HG03095 (cell line): ENCODE measurements around the gene STARD5.

Experiments
- ATAC-seq: cut with Tn5 transposase; IDR thresholded peaks from one replicate; pipeline ENCODE4 v1.9.1; 2021; ENCODE audit warnings: moderate library complexity; ENCODE audit not compliant: unreplicated experiment

Gene STARD5

DNA sequence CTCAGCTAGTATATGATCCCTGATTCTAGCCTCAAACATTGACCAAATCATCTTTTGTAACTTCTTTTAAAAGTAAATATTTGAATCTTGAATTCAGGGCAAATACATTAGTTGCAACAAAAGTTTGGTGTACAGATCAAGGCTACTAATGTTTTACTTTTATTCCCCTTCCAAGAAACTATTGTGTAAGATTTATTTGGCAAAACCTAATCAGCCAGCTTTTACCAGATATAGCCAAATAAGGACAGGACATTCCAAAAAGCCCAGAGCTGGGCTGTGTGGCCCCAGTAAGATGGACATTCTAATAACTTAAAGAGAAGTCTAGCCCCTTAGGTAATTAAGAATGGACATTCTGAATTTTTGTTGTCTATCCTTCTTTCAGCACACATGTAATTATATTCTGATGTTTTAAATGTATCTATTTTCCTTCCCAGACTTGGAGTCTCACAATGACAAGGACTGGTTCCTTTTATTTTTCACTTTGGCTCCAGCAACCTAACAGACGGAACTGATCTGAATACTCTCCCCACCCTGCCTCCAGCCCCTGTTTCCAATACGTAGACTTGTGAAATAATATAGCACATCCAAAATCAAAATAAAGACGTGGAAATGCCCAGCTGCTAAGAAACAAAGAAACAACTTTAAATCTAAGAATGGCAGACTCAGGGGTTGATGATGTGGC is 48.1 kb downstream of the STARD5 start:
- no peak for ATAC-seq

GRCh38 chr15:81274931-81275707 is 48.8 kb downstream of the STARD5 start:
- peak; percentile 82 for ATAC-seq

- no peak for ATAC-seq
Observed at GRCh38 chr15:81274255-81274654, 49.7 kb downstream of the STARD5 start.

DNA sequence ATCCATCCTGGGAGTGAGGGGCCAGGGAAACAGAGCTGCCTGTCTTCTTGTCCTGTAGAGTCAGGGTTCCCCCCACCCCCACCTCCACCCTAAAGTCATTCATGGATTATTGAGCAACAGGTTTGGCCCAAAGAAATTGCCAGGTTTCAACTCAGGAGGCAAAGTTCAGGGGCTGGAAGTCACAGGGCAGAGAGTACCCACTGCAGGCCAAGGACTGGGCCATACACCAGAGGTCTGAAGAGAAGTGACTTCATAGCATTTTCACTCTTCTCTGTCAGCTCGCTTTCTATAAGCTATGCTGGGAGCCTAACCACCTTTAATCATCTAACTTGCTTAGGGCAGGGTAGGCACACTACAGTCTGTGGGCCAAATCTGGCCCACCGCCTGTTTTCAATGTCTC is 50.1 kb downstream of the STARD5 start:
- ATAC-seq: no peak

DNA sequence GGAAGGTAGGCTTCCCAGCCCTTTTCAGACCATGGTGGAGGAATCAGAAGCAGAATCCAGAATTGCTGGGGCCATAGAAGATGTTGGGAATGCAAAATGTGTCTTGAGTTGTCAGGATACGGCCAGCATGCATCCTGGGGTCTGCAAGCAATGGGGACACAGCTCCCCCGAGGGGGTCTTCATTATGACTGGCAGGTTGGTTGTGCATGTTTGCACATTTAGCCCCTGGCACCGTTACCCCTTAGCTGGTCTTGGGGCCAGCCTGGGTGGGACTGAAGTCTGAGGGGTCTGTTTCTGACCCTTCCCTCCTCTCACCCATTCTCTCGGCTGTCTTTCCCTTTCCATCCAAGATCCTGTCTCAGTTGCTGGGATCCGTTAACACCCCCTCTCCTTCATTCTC is 50.7 kb downstream of the STARD5 start:
- no peak for ATAC-seq

- ATAC-seq: no peak
Observed at GRCh38 chr15:81271761-81272644, 51.9 kb downstream of the STARD5 start.

- no peak for ATAC-seq
Observed at GRCh38 chr15:81270781-81271491, 53.0 kb downstream of the STARD5 start.

DNA sequence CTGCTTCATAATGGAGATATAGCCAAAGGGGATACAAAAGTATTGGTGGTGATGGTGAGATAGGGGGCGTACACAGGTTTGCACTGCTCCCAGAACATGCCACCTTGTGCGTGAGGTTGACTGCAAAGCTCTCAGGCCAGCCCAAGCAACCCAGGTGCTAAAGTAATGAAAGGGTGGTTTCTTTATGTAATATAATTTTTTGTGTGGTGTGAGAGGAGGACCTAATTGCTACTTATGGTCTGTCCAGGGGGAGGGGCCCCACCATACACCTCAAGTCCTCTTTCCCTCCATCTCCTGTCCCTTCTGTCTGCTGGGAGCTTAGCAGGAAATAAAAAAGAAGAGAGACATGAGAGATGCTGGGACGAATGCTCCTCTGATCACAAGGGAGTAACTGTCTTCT is 53.8 kb downstream of the STARD5 start:
- no peak for ATAC-seq

GRCh38 chr15:81268881-81269601 is 54.9 kb downstream of the STARD5 start:
- ATAC-seq: no peak

GRCh38 chr15:81268340-81268739 is 55.6 kb downstream of the STARD5 start:
- ATAC-seq: no peak

DNA sequence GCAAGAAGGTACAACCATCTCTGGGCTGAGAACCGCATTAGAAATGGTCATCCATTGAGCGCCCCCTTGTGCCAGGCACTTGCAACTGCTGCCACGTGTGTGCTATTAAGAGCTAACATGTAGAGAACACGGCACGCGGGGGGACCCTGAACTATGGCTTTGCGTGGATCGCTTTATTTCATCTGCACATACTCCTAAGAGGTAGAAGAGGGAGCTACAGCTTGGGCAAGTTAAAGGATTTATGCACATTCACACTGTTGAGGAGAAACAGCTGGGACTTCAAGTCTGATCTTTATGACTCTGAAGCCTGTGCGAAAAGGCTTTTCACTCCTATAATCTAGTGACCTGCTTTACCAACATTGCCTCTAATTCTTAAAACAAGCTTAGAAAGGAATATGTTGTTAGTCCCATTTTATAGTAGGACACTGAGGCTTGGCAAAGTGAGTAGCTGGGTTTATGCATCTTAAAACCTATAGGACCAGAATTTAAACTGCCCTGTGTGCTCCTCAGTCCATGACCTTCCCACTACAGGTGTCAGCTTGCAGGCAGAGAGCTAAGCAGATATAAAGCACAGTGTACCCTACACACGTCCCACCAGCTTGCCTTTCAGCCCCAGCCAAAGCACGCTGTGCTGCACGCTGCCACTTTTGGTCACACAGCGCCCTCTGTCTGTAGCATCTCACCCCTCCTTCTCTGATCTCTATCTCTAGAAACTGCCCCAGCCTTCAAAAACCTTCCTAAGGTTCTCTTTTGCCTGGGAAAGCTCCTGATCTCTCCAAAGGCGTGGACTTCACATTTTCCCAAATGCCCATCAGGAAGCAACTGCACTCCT is 57.8 kb downstream of the STARD5 start:
- ATAC-seq: peak; percentile 68

GRCh38 chr15:81265256-81265943 is 58.5 kb downstream of the STARD5 start:
- ATAC-seq: no peak

DNA sequence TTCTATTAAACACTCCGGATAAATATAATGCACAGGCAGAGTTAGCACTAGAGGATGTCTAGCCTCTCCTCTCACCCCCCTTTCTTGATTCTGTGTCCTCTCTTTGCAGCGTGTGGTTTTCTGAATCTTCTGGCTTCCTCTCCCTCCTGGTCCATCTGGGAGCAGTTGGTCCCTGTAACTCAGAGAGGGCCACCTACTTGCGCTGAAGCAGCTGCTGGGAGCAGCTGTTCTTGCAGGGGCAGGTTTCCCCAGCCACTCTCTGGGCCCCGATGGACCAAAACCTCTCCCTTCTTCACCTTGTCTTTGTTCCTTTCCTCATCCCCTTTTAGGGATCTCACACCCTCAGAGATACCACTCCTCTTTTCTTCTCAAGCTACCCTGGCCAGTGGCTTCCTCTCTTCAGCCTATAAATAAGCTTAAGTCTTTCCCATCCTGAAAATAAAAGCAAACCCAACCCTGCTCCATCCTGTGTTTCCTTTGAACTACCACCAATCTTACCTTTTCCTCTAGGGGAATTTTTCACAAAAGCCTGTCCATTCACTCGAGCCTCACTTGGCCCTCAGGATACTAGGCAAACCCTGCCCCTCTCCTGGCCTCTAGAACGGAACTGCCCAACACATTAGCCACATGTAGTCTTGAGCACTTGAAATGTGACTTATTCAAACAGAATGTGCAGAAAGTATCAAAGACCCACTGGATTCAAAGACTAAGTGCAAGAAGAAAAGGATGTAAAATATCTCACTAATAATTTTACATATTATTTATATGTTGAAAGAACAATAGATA is 59.7 kb downstream of the STARD5 start:
- ATAC-seq: no peak

DNA sequence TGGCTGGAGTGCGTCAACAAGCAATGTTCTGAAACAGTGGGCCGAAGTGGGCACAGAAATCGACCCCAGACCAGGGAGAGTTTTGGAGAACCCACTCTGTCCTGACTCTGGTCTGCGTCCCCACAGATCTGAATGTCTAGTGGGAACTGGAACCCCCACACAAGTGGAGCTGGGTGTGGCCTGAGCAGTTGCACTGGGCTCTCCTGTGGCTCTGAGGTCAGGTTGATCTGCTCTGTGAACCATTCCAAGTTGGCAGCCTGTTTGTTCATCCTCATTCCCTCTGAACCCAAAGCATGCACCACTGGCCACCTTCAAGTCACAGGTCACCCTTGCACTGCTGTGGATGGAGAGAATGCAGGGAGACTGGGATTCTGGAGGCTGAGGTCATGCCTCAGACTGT is 60.5 kb downstream of the STARD5 start:
- no peak for ATAC-seq

- ATAC-seq: no peak
Observed at GRCh38 chr15:81261172-81261811, 62.6 kb downstream of the STARD5 start.

GRCh38 chr15:81259760-81260298 is 64.1 kb downstream of the STARD5 start:
- ATAC-seq: no peak
